NCI-H1092 treated with DMSO at 0.1 percent for 48 hours (cell line): Measurements from ENCODE around the gene MICU1.
"Not testable (repeated sequence)": the region's sequence is repeated elsewhere in the genome, so short reads cannot be mapped to it uniquely, and the experiment has no call there.

Source experiments
- DNase-seq: peaks from one replicate; lab custom pipeline; 2025; lab: John Stamatoyannopoulos, UW

Gene MICU1

DNA sequence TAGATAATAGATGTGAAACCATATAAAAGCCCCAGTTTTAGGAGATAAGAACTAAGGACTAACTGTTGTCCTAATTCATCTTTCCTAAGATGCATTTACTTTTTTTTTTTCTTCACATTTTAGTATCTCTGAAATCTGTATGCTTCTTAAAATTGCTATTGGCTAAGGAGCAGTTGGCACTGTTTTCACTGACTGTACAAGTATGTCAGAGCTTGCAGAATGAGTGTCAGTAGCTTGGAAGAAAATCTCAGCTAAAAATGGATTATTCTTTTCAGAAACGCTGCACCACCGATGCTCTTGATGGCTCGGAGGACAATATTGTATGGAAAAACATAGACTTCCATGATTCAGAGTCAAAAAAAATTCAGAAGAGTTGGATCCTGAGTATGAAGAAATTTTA is 180.0 kb downstream of the MICU1 start:
- DNase-seq = no peak

GRCh38 chr10:72442969-72443368 is 182.9 kb downstream of the MICU1 start:
- not testable (repeated sequence) for DNase-seq

- DNase-seq = no peak
Measured at GRCh38 chr10:72435570-72435969, 190.3 kb downstream of the MICU1 start.

DNA sequence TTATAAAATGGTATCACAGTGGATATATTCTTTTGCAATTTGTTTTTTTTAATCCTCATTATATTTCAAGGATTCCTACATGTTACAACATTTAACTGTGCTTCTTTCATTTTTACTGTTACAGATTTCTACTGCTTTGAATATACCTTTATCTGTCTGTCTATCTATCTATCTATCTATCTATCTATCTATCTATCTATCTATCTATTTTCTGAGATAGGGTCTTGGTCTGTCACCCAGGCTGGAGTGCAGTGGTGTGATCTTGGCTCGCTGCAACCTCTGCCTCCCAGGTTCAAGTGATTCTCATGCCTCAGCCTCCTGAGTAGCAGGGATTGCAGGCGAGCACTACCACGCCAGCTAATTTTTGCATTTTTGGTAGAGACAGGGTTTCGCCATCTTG is 194.9 kb downstream of the MICU1 start:
- not testable (repeated sequence) for DNase-seq

DNA sequence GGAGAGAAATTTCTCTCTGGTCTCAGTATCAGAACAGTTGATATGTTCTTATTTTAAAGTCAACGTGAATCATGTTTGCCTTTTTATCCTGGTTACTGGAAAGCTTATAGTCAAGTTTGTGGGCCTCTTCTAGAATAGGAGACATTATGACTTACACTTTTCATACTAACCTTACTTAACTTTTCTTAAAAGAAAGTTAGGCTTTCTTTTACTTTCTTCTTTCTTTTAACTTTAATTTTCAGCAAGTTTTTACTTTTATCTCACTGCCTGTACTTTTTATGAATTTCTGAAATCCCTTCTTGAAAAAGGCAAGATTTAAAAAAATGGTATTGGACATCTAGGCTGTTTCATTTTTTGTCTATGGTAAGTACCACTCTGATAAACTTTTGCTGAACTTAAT is 195.9 kb downstream of the MICU1 start:
- DNase-seq = no peak

DNA sequence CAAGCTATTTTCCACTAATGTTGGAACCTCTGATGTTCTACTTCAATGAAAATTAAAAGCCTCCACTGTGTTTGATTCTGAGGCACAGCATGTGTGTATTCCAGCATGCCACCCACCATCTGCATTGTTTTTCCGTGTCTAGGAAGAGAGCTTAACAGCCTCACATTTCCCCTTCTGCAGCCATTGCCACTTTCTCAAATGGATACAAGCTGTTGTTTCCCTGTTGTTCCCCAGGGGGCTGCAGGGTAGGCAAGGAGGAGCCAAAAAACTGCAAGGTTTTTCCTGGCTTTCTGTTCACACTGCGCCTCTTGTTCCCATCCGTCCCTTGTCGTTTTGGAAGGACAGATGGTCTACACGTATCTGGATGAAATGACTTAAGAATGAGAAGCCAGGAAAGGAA is 198.9 kb downstream of the MICU1 start:
- no peak for DNase-seq

- no peak for DNase-seq
Measured at GRCh38 chr10:72425133-72425532, 200.7 kb downstream of the MICU1 start.

DNA sequence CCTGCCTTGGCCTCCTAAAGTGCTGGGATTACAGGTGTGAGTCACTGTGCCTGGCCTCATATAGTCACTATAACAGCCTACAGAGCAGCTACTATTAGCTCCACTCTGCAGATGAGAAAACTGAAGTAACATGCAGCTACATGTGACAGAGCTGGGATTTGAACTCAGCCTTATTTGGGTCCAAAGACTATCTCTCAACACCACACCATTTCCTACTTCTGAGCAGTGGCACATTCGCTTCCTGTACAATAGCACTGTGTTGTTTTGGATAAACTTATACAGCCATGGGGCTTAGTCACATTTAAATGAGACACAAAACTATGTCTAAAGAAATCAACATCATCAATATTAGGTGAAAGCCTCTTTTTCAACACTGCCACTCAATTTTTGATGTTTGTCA is 201.3 kb downstream of the MICU1 start:
- DNase-seq = no peak

- no peak for DNase-seq
Measured at GRCh38 chr10:72423426-72423825, 202.5 kb downstream of the MICU1 start.

- no peak for DNase-seq
Measured at GRCh38 chr10:72421885-72422540, 203.9 kb downstream of the MICU1 start.

DNA sequence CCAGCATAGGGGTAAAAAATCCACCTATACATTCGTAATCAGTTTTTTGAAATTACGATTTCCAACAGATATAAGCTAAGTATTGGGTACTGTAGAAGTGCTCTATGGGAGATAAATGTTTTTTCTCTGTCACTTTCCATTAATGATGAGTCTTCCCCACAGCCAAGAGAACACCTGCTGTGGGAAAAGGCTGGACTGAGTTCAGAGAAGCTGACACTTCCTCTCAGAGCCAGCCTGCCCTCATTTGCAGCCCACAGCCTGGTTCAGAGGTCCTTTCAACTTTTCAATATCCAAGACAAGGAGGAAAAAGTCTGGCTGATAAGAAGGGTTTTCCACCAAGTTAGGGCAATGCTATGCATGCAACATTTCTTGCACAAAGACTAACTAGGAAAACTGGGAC is 206.6 kb downstream of the MICU1 start:
- DNase-seq = peak; percentile 0

- no peak for DNase-seq
Measured at GRCh38 chr10:72418679-72419078, 207.2 kb downstream of the MICU1 start.

DNA sequence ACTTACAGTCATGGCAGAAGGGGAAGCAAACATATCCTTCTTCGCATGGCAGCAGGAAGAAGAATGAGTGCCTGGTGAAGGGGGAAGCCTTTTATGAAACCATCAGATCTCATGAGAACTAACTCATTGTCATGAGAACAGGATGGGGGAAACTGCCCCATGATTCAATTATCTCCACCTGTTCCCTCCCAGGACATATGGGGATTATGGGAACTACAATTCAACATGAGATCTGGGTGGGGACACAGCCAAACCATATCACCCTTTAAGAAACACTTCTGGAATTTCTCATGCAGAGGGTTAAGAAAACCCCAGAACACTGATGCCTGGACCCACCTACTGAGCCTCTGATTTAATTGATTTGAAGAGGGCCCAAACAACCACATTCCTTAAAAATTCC is 207.9 kb downstream of the MICU1 start:
- DNase-seq = no peak

GRCh38 chr10:72416661-72417060 is 209.2 kb downstream of the MICU1 start:
- no peak for DNase-seq

DNA sequence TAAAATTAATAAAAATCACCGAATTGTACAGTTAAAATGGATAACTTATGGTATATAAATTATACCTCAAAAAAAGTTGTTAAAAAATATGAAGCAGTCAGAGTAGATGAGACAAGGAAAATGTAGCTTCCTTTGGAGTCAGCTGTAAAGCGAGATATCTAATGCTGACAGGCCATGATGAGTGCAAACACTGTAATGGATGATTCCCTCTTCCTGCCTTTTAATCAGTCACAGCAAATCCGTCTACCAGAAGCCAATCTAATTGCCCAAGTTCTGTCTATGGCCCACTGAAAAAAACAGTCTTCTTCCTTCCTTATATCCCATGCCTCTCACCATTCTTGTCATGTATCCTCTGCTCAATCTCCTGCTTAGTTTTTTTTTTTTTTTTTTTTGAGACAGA is 211.2 kb downstream of the MICU1 start:
- DNase-seq = no peak

GRCh38 chr10:72409167-72409566 is 216.7 kb downstream of the MICU1 start:
- DNase-seq = no peak

DNA sequence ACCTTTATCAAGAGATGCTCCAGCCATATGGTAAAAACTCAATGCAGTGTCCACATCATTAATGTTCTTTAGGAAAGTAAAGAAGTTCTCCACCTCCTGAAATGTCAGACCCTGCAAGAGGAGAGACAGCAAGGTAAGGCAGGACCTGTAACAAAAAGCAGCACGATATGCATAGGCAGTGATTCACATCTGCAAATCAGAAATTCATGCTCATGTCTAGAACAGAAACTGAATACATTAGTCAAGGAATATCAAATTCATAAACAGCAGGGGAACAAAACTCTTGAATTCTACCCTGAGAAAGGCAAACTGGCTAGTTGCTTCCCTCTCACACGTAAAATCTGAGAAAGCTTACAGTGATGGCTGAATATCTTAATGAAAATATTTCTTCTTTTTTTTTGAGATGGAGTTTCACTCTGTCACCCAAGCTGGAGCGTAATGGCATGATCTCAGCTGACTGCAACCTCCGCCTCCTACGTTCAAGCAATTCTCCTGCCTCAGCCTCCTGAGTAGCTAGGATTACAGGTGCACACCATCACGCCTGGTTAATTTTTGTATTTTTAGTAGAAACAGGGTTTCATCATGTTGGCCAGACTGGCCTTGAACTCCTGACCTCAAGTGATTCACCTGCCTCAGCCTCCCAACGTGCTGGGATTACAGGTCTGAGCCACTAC is 217.8 kb downstream of the MICU1 start:
- no peak for DNase-seq

DNA sequence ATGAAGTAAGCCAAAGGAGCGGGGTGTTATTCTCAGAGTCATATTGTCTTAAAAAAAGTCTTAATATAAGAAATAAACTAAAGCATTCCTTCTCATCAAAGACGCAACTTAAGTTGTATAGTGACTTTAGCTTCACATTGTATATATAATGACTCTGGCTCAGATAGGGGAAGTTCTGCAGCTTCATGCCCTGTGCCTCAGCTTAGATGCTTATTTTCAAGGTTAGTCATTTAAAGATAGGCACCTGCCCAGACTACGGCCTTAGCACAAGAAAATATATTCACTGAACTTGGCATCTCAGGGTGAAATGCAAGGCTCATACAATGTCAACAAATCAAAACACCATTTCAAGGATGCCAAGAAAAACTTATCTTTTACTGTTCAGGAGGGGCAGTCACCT is 218.4 kb downstream of the MICU1 start:
- no peak for DNase-seq

- DNase-seq = not testable (repeated sequence)
Measured at GRCh38 chr10:72395581-72395980, 230.3 kb downstream of the MICU1 start.

DNA sequence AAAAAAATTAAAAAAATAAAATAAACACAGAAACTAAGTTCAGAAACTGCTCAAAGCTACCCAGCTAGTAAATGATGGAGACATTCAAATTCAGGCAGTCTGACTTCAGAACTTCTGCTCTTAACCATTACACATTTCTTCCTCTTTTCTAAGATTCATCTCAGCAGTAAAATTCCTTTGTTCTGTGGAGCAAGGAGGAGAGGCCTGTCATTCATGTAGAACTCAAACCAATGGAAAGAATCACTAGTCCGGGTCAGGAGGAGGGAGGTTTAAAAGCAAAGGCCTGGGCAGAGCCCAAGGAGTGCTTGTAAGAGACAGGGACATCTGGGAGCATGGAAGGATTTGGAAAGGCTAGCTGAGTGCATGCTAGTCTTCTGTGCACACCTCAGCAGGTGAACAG is 233.3 kb downstream of the MICU1 start:
- no peak for DNase-seq

DNA sequence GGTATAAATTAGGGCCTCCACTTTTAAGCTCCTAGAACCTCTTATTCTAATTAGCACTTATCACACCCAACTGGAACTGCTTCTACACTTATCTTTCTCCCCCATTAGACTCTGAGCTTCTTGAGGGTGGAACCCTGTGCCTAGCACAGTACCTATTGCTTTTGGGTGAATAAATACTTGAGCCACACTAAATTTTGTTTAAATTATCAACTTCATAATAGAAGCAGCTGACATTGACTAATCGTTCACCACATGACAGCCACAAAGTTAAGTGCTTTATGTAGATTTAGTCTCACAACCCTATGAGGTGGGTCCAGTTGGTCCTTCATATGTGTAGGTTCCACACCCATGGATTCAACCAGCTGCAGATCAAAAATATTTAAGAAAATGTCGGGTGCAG is 235.1 kb downstream of the MICU1 start:
- DNase-seq = no peak

GRCh38 chr10:72389716-72390115 is 236.2 kb downstream of the MICU1 start:
- no peak for DNase-seq

GRCh38 chr10:72389014-72389413 is 236.9 kb downstream of the MICU1 start:
- no peak for DNase-seq

GRCh38 chr10:72388062-72388461 is 237.8 kb downstream of the MICU1 start:
- DNase-seq = no peak
